ENCODE data around the gene JAKMIP3.
"Not testable (repeated sequence)": the region's sequence is repeated elsewhere in the genome, so short reads cannot be mapped to it uniquely, and the experiment has no call there.

The JAKMIP3 gene

DNA sequence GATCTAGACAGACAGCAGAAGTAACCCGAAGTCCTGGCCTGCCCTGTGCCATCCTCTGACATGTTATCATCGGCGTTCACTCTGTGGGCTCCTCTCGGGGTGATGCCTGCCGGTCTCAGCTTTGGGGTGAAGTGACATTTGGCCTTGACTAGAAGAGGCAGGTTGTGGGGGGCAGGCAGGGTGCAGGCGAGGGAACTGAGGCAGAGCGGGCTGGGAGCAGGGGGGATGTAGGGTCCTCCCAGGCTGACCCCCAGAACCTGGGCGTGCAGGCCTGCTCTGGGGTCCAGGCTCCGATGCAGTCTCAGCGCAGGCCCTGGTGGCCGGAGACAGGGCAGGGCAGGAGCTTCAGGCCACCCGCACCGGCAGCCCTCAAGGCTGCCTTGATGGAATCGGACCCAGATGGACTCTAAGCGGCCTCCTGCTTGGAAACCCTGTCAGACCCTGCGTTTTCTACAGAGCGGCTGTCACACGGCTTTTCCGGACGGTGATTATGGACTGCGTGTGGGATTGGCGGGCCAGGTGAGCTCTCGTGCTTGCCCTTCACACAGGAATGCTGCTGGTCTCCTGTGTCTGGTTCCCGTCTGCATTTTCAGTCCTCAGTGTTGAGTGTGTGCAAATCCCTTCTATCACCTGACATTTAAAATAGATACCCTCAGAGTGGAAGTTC, 842 bp upstream of the JAKMIP3 start:
- no peak for DNase-seq (ENCODE audit: low spot score)

DNA sequence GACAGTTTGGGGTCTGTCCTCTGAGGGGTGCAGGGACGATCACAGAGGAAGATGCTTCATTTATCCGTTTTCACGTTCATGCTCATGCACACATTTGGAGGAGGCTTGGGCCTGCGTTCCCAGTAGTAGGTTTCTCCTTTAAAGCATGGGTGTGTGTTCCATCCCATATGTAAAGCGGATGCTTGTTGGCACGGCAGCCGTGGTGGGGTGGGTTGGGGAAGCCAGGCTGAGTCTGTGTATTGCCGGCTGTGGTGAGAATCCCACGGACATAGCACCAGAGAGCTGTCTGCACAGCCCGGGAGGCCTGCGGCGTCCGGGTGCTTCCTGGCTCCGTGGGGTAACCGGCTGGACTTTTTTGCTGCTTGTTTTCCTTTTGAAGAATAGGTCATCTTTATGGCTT, 440 bp downstream of the JAKMIP3 start:
- DNase-seq (ENCODE audit: low spot score): no peak

DNA sequence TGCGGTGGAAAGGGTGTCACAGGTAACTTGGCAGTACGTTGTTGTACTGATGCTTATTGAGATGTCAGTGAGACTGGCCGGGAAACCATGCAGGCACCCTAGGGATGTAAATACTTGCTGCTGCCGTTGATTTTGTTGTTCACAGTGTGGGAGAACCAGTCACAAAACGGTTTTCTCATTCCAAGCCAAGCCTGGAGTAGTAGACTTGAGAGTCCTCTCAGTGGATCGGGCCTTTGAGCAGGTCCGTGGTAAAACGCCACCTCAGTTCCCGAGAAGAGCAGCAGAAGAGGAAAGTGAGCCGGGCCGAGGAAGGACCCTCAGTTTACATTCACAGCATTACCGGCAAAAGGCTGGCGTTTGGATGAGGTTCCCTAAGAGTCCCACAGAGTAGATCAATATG, 1.1 kb downstream of the JAKMIP3 start:
- no peak for DNase-seq (ENCODE audit: low spot score)

DNA sequence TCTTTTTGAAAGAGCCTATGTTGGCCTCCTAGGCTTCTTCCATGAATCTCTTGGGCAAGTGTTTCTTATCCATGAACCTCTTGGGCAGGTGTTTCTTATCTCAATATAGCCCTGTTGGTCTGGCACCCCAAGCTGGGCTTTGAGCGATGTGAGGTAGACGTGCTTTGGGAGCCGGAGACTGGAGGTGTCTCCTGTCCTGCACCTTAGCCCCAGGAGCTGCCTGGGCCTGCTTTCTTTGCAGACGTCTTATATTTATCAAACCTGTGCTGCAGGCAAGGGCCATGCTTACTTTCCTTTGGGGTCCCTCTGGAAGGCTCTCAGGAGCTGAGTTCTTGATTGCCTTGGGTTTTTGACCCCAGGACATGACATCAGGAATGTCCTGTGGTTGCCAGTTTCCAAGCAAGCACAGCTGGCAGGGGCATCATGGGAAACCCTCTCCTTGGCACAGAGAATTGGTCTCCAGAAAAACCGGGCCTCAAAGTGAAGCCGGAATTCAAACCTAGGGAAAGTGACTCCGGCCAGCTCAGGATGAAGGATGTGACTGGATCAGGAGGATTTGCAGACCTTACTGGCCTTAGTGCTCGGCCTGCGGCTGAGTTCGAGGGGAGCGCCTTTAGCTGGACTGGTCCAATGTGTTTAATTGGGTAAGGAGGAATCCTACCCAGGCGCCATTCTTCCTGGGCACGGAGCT, 2.8 kb downstream of the JAKMIP3 start:
- DNase-seq (ENCODE audit: low spot score): no peak

DNA sequence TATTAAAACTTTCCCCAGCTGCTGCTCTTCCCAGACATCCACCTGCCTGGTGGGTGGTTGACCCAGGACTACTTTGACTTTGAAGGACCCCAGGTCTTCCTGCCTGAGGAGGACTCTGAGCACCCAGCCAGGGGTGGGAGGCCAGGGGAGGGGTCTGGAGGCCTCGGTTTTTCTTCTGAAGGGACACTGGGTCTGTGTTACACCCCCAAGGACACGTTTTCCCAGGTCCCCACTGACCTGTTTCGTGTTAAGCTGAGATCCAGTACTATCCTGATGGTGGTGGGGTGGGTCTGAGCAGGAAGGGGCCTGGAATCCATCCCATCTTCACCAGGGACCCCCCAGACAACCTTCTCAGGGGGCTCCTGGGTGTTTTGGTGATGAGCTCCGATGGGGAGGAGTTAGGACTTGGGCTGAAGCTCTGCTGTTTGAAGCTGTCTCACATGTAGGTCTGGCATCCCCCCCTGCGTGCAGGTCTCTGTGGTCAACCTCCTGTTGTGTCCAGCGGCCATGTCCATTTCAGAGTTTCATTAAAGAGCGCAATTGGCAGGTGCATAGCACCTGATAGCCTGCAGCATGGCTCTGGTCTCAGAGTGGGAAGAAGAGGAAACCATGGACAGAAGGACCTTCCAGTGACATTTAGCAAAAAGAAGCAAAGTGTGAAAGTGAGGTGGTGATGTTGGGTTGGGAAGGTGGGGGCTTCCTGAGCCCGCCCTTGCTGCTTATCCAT, 3.5 kb downstream of the JAKMIP3 start:
- DNase-seq (ENCODE audit: low spot score): no peak

DNA sequence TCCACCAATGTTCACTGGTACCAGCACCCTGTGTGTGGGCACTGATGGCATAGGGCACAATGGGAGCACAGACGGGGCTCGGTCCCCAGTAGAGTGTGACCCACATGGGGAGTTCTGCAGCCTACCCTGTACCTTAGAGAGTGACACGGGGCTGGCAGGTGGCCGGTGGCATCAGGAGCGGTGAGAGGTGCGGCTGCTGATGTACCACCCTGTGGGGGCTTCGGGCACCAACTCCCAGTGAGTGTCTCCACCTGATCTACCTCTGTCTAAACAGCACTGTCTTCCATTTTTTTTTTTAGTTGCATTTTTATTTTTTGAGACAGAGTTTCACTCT, 4.1 kb downstream of the JAKMIP3 start:
- DNase-seq (ENCODE audit: low spot score): no peak

- DNase-seq (ENCODE audit: low spot score): no peak
These were observed 5.0 kb downstream of the JAKMIP3 start for GRCh38 chr10:132070724-132071123.

DNA sequence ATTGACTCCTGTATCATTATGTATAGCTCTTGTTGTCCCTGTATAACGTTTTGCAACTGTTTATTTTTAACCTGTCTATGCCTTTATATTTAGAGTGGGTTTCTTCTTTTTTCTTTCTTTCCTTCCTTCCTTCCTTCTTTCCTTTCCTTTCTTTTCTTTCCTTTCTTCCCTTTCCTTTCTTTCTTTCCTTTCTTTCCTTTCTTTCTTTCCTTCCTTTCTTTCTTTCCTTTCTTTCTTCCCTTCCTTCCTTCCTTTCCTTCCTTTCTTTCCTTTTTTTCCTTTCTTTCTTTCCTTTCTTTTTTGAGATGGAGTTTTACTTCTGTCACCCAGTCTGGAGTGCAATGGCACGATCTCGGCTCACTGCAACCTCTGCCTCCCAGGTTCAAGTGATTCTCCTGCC, 5.9 kb downstream of the JAKMIP3 start:
- no peak for DNase-seq (ENCODE audit: low spot score)

DNA sequence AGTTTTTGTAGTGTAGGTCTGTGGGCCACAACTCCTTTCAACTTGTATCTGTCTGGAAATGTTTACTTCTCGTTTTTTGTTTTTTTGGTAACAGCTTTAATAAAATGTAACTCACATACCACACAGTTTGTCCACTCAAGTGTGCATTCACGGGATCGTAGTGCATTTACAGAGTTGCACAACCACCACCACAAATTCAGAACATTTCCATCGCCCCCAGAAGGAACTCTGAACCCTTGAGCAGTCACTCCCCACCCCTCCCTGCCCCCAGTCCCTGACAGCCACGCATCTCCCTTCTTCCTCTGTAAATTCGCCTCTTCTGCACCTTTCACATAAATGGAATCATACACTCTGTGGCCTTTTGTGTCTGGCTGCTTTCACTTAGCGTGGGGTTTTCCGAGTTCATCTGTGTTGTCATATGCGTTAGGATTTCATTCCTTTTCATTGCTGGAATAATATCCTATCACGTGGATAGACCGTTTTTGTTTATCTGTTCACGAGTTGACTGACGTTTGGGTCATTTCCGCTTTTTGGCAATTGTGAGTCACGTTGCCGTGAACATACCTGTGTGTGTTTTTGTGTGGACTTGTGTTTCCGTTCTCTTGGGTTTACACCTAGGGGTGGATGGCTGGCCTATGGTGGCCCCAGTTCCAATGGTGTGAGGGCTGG, 10.3 kb downstream of the JAKMIP3 start:
- no peak for DNase-seq (ENCODE audit: low spot score)

GRCh38 chr10:132076578-132077081, 10.9 kb downstream of the JAKMIP3 start:
- no peak for DNase-seq (ENCODE audit: low spot score)

GRCh38 chr10:132077091-132077490, 11.3 kb downstream of the JAKMIP3 start:
- DNase-seq (ENCODE audit: low spot score): no peak

GRCh38 chr10:132078746-132079345, 13.1 kb downstream of the JAKMIP3 start:
- DNase-seq (ENCODE audit: low spot score): no peak

GRCh38 chr10:132084384-132084783, 18.6 kb downstream of the JAKMIP3 start:
- DNase-seq (ENCODE audit: low spot score): not testable (repeated sequence)

GRCh38 chr10:132093236-132093635, 27.5 kb downstream of the JAKMIP3 start:
- DNase-seq (ENCODE audit: low spot score): not testable (repeated sequence)

DNA sequence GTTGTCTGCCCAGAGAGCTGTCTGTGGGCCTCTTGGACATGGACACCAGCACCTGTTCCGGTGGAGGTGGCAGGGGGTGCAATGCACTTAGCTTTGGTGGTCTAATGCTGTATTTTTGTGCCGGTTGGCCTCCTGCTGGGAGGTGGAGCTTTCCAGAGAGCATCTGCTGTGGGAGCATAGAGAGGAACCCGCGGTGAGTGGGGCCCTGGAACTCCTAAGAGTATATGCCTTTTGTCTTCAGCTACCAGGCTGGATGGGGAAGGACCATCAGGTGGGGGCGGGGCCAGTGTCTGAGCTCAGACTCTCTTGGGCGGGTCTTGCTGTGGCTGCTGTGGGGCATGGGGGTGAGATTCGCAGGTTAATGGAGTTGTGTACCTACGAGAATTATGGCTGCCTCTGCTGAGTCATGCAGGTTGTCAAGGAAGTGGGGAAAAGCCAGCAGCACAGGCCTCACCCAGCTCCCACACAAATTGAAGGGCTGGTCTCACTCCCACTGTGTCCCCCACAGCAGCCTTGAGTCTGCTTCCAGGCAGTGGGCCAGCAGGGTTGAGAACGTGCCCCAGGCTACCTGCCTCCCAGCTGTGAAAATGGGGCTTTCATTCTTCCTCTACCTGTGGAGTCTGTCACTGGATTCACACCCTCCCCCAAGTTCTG, 29.0 kb downstream of the JAKMIP3 start:
- DNase-seq (ENCODE audit: low spot score): peak; percentile 60

GRCh38 chr10:132095403-132096113, 29.8 kb downstream of the JAKMIP3 start:
- no peak for DNase-seq (ENCODE audit: low spot score)

DNA sequence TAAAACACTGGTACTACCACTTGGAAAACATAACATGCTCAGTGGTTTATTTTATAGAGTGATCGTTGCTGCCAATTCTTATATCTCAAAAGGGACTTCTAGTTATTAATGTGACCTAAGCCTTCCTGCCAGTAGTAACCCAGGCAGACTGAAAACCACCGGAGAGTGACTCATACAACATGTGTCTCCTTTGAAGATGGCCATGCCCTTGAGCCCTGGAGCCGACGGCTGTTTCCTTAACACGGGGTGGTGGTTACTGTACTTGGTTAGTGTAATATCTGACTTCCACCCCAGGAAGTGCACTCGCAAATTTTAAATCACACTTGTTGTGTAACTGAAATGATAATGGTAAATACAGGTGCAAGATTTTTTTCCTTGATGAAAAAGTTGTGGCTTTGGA, 30.5 kb downstream of the JAKMIP3 start:
- DNase-seq (ENCODE audit: low spot score): peak; percentile 78

GRCh38 chr10:132096863-132097478, 31.2 kb downstream of the JAKMIP3 start:
- DNase-seq (ENCODE audit: low spot score): no peak

- DNase-seq (ENCODE audit: low spot score): no peak
These were observed 32.0 kb downstream of the JAKMIP3 start for GRCh38 chr10:132097609-132098377.
